Measurements from ENCODE around the gene TMEM45A. TPM values are rescaled to one million over a fixed set of nuclear protein-coding genes. Genes with fewer than 3 reads are reported as not detected.

Gene TMEM45A
- total and polyA plus RNA-seq, 8 donors = 23.5 to 53.8 (median 43.1) TPM

DNA sequence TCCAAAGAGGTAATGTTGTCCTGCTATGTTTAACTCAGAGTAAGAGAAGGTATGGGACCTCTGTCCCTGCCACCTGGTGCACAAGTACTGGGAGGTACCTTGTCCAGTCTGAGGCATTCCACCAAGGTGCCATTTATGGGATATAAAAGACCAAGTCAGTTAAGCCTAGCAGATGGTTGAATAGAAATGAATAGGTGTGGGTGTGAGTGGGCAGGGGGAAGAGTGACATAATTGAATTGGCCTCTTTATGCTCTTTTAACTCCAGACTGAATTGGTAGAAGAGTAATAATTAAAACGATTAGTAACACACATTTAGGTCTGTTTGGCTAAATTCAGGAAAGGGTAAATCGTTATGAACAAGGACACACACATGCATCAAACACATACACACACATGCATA is 117.5 kb downstream of the TMEM45A start:
- H3K9me3 ChIP-seq = no peaks in the 10 kb centered on the region
- no peak overlapping the region for H3K27ac ChIP-seq
- no peaks in the 10 kb centered on the region for H3K4me1 ChIP-seq
- intact Hi-C loops (cut with DNase I) = no loop called here
- no peaks in the 10 kb centered on the region for H3K36me3 ChIP-seq
- DNase-seq (no peak), ATAC-seq (no peak)
- H3K4me3 ChIP-seq = no peak overlapping the region
- TF ChIP-seq, protein P1, sequence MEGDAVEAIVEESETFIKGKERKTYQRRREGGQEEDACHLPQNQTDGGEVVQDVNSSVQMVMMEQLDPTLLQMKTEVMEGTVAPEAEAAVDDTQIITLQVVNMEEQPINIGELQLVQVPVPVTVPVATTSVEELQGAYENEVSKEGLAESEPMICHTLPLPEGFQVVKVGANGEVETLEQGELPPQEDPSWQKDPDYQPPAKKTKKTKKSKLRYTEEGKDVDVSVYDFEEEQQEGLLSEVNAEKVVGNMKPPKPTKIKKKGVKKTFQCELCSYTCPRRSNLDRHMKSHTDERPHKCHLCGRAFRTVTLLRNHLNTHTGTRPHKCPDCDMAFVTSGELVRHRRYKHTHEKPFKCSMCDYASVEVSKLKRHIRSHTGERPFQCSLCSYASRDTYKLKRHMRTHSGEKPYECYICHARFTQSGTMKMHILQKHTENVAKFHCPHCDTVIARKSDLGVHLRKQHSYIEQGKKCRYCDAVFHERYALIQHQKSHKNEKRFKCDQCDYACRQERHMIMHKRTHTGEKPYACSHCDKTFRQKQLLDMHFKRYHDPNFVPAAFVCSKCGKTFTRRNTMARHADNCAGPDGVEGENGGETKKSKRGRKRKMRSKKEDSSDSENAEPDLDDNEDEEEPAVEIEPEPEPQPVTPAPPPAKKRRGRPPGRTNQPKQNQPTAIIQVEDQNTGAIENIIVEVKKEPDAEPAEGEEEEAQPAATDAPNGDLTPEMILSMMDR (IDR thresholded peaks at IDR 0.05) = no peak
- no peaks in the 10 kb centered on the region for H3K27me3 ChIP-seq

DNA sequence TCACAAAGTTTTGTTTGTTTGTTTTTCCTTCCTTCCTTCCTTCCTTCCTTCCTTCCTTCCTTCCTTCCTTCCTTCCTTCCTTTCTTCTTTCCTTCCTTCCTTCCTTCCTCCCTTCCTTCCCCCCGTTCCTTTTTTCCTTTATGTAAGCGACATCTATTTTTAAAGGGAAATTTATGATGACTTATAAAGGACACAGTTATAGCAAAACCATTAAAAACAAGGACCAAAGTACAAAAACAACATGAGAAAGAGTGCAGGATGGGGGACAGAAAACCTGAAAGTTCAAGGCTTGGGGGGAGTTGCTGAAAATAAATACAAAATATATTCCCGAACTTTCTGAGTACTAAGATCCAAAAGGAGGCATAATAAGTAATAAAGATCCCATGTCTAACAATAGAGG is 118.8 kb downstream of the TMEM45A start:
- Histone ChIP-seq H3K27me3 (no peaks in the 10 kb centered on the region), H3K4me3 (no peak overlapping the region), H3K27ac (no peak overlapping the region), H3K36me3 (no peaks in the 10 kb centered on the region), H3K9me3 (no peaks in the 10 kb centered on the region), H3K4me1 (no peaks in the 10 kb centered on the region)
- no peak for DNase-seq
- TF ChIP-seq, protein P1 (IDR thresholded peaks at IDR 0.05) = no peak
- ATAC-seq = no peak
- intact Hi-C loops (cut with DNase I) = no loop called here

DNA sequence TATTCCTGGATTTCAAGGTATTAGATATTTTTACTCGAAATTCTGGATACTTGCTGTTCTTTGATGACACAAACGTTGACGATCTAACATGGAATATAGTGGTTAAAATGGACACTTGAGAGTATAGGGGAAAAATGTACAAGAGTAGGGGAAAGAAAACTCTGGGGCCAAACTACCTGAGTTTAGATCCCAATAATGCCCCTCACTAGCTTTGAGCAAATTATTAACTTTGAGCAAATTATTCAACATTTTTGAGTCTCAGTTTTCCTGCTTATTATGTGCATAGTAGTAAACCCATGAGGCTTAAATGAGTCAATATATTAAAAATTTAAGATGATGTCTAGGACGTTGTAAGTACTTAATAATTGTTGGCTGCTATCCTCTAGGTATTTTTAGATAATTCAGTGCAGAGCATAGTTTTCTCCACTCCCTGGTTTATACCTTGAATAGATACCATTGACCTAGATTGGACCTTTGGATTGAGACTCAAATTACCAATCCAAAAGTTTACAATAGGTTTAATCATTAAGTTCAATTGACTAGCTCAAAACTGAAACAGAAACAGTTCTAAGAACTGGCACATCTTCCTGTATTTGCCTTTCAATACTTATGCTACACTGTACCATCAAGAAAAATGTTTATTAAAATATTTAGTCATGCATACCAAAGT is 121.4 kb downstream of the TMEM45A start:
- no peaks in the 10 kb centered on the region for H3K9me3 ChIP-seq
- H3K27ac ChIP-seq = no peak overlapping the region
- no peaks in the 10 kb centered on the region for H3K4me1 ChIP-seq
- TF ChIP-seq, protein P1 (IDR thresholded peaks at IDR 0.05) = no peak
- no peaks in the 10 kb centered on the region for H3K36me3 ChIP-seq
- intact Hi-C loops (cut with DNase I) = no loop called here
- no peaks in the 10 kb centered on the region for H3K27me3 ChIP-seq
- no peak overlapping the region for H3K4me3 ChIP-seq
- no peak for DNase-seq
- no peak for ATAC-seq

DNA sequence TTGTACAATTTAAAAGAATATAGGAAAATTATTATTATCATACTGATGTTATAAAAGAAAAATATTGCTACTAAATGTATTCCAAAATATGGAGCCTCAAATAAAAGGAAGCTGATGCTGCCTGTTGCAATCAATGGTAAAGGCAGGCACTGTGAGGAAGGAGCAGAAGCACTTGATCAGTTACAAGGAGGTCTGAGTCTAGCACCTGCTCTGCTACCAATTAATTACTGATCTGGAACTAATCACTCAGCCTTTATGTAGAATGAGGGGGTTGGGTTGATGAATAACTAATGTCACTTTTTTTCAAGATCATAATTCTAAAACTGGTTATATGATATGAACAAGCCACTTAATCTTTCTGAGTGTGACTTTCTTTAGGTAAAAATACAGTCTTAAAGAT is 122.5 kb downstream of the TMEM45A start:
- intact Hi-C loops (cut with DNase I) = no loop called here
- no peak for ATAC-seq
- TF ChIP-seq, protein P1 (IDR thresholded peaks at IDR 0.05) = no peak
- no peak overlapping the region for H3K27ac ChIP-seq
- no peaks in the 10 kb centered on the region for H3K4me1 ChIP-seq
- DNase-seq = no peak
- H3K36me3 ChIP-seq = no peaks in the 10 kb centered on the region
- no peaks in the 10 kb centered on the region for H3K9me3 ChIP-seq
- H3K4me3 ChIP-seq = no peak overlapping the region
- no peaks in the 10 kb centered on the region for H3K27me3 ChIP-seq

DNA sequence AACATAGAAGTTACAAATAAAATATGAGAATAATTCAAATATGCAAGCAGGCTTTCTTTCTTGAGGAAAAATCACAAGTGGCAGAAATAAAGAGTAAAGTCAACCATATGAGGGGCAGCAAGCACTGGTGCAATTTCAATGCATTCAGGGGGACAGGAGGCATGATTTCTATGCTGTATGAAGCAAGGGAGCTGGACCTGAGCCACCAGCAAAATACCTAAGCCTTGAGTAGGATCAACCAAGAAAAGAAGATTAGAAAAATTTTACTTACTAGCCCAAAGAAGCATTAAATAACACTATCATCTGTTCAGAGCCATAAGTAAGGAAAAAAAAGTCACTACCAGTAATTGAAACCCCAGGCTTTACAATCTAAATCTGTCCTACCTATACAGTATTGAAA is 123.3 kb downstream of the TMEM45A start:
- no peak for ATAC-seq
- Histone ChIP-seq H3K27me3 (no peaks in the 10 kb centered on the region), H3K9me3 (no peaks in the 10 kb centered on the region), H3K27ac (no peak overlapping the region), H3K4me3 (no peak overlapping the region), H3K36me3 (no peaks in the 10 kb centered on the region), H3K4me1 (no peaks in the 10 kb centered on the region)
- TF ChIP-seq, protein P1 (IDR thresholded peaks at IDR 0.05) = no peak
- intact Hi-C loops (cut with DNase I) = no loop called here
- no peak for DNase-seq

All from left lung (tissue), 10 donors.